ENCODE data around the gene COL4A2.

DNA sequence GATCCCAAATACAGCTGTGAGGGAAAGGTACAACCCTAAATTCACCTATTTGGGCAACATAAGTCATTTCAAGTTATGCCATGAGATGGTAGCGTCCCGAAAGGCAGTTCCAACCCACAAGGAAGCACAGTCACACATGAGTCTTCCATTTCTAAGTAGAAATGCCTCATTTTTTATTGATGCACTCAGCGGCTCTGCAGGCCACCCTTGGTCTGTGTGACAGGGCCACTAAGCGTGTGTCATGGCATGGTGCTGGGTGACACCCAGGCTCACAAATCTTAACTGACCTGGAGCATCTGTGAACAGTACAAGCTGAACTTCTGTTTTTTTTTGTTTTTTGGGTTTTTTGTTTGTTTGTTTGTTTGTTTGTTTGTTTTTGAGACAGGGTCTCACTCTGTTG is 239.3 kb downstream of the COL4A2 start:
- TF ChIP-seq, protein P1, sequence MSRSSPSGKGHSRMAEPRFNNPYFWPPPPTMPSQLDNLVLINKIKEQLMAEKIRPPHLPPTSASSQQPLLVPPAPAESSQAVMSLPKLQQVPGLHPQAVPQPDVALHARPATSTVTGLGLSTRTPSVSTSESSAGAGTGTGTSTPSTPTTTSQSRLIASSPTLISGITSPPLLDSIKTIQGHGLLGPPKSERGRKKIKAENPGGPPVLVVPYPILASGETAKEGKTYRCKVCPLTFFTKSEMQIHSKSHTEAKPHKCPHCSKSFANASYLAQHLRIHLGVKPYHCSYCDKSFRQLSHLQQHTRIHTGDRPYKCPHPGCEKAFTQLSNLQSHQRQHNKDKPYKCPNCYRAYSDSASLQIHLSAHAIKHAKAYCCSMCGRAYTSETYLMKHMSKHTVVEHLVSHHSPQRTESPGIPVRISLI (tag by site-specific recombination; IDR thresholded peaks at IDR 0.05): no peak
- TF ChIP-seq, protein P2, sequence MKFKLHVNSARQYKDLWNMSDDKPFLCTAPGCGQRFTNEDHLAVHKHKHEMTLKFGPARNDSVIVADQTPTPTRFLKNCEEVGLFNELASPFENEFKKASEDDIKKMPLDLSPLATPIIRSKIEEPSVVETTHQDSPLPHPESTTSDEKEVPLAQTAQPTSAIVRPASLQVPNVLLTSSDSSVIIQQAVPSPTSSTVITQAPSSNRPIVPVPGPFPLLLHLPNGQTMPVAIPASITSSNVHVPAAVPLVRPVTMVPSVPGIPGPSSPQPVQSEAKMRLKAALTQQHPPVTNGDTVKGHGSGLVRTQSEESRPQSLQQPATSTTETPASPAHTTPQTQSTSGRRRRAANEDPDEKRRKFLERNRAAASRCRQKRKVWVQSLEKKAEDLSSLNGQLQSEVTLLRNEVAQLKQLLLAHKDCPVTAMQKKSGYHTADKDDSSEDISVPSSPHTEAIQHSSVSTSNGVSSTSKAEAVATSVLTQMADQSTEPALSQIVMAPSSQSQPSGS (tag by site-specific recombination; IDR thresholded peaks at IDR 0.05; ENCODE audit: low read depth): no peak
- TF ChIP-seq ZBTB21 (tag by site-specific recombination; IDR thresholded peaks at IDR 0.05) (no peak), ZNF24 (tag by site-specific recombination; IDR thresholded peaks at IDR 0.05) (no peak), ZNF239 (tag by site-specific recombination; IDR thresholded peaks at IDR 0.05) (no peak), ZNF670 (tag by site-specific recombination; IDR thresholded peaks at IDR 0.05; ENCODE audit: low read depth) (no peak)
- TF ChIP-seq, protein P3, sequence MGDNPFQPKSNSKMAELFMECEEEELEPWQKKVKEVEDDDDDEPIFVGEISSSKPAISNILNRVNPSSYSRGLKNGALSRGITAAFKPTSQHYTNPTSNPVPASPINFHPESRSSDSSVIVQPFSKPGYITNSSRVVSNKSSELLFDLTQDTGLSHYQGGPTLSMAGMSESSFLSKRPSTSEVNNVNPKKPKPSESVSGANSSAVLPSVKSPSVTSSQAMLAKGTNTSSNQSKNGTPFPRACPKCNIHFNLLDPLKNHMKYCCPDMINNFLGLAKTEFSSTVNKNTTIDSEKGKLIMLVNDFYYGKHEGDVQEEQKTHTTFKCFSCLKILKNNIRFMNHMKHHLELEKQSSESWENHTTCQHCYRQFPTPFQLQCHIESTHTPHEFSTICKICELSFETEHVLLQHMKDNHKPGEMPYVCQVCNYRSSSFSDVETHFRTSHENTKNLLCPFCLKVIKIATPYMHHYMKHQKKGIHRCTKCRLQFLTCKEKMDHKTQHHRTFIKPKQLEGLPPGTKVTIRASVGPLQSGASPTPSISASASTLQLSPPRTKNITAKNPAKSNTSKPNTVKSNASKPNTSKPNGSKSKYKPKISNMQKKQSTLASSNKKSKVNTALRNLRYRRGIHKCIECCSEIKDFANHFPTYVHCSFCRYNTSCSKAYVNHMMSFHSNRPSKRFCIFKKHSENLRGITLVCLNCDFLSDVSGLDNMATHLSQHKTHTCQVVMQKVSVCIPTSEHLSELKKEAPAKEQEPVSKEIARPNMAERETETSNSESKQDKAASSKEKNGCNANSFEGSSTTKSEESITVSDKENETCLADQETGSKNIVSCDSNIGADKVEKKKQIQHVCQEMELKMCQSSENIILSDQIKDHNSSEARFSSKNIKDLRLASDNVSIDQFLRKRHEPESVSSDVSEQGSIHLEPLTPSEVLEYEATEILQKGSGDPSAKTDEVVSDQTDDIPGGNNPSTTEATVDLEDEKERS (tag by site-specific recombination; IDR thresholded peaks at IDR 0.05): no peak
